Activated CD4-positive, alpha-beta memory T cell treated with anti-CD3 and anti-CD28 coated beads, Interleukin-2, amount 10 ng/mL, durations not matched to agents 7 days and 5 days (primary cell): Measurements from ENCODE around the gene CBX2. TPM values are rescaled to one million over a fixed set of nuclear protein-coding genes. Genes with fewer than 3 reads are reported as not detected.
A peak's percentile ranks its signal among the peaks of the same experiment; 100 is the strongest.

ENCODE experiments used
- CTCF ChIA-PET: fragments of 350-600 bp; sonication (Branson Sonifier 250); formaldehyde crosslinking; loops from one replicate; lab custom pipeline; 2021; ENCODE audit warnings: antibody characterized with exemption, inconsistent platforms; lab: Charles Lee
- POLR2A ChIA-PET: fragments of 350-600 bp; sonication (Branson Sonifier 250); formaldehyde crosslinking; loops from one replicate; lab custom pipeline; 2021; ENCODE audit warnings: antibody characterized with exemption; lab: Charles Lee
- DNase-seq: peaks from one replicate; pipeline ENCODE4 v3.0.0-alpha.2; 2020
- H3K27ac Mint-ChIP-seq: one replicate; pipeline ENCODE4 v1.8.0; 2021; ENCODE audit warnings: mild to moderate bottlenecking, mixed read lengths
- H3K27me3 Mint-ChIP-seq: one replicate; pipeline ENCODE4 v1.8.0; 2021; ENCODE audit warnings: mixed read lengths
- H3K36me3 Mint-ChIP-seq: one replicate; pipeline ENCODE4 v1.8.0; 2021; ENCODE audit warnings: low read depth, mixed read lengths
- H3K4me1 Mint-ChIP-seq: one replicate; pipeline ENCODE4 v1.8.0; 2021; ENCODE audit warnings: mixed read lengths
- H3K4me3 Mint-ChIP-seq: one replicate; pipeline ENCODE4 v1.8.0; 2021; ENCODE audit warnings: mild to moderate bottlenecking, mixed read lengths
- H3K9me3 Mint-ChIP-seq: one replicate; pipeline ENCODE4 v1.8.0; 2021; ENCODE audit warnings: mixed read lengths
- total RNA-seq, 2 experiments: library from RNA; stranded (reverse); gene quantifications; one replicate each; pipeline ENCODE4 v1.2.3, GENCODE V29; 2021

CBX2 gene
- total RNA-seq, 2 experiments from 2014 or later: 1.7 to 2.0 TPM

DNA sequence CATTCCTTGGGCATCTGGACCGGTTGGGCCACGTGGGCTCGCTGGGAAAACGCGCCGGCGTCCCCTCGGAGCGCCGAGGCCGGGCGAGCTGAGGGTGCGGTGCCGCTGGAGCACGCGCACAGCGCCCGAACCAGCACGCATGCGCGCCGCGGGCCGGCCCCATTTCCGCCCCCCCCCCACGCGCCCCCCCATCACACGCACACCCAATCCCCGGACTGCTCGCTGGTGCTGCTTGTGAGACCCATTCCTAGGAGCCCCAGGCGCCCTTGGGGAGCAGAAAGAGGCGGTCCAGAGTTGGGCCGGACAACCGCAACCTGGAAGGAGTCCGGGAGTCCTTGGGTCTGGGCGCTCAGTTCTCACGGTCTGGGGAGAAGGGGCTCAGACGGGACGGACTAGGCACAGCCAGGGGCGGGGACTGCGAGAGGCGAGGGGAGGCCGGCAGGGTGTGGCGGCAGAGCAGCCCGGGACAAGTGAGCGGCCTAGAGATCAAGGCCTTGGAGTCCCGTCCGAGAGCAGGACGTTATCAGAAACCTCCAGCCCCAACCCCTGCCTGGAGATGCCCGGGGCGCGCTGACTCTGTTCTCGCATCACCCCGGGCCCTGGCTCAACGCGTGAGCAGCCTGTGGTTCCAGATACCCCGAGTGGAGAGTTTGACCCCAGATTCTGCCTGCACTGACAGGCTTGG, 24.9 kb downstream of the CBX2 start:
- POLR2A ChIA-PET: interaction anchor here (0.5 to 6.9 kb wide), 4 partner anchors 10 to 38 kb away, joined by 3 to 52 read pairs (median 5); partner anchors contain the start of gene CBX4
- CTCF ChIA-PET: no interaction called here
- no peak for DNase-seq
- Mint-ChIP-seq H3K9me3 (no peaks in the 10 kb centered on the region), H3K27me3 (peaks cover 77% of the 10 kb centered on the region), H3K27ac (no peak overlapping the region), H3K36me3 (peaks cover 7% of the 10 kb centered on the region), H3K4me1 (peaks cover 40% of the 10 kb centered on the region), H3K4me3 (no peak overlapping the region)

DNA sequence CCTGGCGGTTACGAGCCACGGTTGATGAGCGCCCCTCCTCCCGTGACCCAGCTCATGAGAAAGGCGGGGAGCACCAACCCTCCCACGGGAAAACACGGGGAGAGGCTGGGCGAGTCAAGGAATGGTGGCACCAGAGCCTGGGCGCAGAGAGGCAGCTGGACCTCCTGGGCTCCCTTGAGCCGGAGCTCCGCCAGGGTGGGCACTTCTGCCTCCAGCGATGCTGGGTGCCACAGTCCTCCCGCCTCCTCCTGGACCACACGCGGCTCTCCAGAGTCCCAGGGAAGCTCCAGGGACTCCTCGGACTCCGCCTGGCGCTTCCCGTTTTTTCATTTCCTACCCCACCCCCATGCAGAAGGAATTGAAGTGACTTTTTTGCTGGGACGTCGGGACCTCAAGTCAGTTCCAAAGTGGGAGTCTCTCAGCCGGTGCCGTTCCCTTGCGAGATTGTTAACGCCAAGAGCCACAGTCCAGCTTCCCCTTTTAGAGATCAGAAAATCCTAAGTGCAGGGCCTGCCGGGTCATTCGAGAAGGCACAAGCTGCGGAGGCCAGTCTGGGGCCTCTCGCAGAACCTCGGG, 25.6 kb downstream of the CBX2 start:
- H3K27me3 Mint-ChIP-seq: peaks cover 81% of the 10 kb centered on the region
- no peak overlapping the region for H3K27ac Mint-ChIP-seq
- no peaks in the 10 kb centered on the region for H3K9me3 Mint-ChIP-seq
- ChIA-PET CTCF (interaction anchor here (0.9 to 1.2 kb wide), 2 partner anchors 34 to 58 kb away, joined by 3 to 4 read pairs; no protein-coding TSS in a partner anchor), POLR2A (interaction anchor here (0.5 to 6.9 kb wide), 4 partner anchors 9 to 37 kb away, joined by 3 to 52 read pairs (median 5); partner anchors contain the start of gene CBX4)
- DNase-seq: no peak
- peaks cover 38% of the 10 kb centered on the region for H3K4me1 Mint-ChIP-seq
- H3K36me3 Mint-ChIP-seq: peaks cover 7% of the 10 kb centered on the region
- H3K4me3 Mint-ChIP-seq: no peak overlapping the region

GRCh38 chr17:79803997-79804855, 26.3 kb downstream of the CBX2 start:
- peak; percentile 70 for DNase-seq
- peaks cover 7% of the 10 kb centered on the region for H3K36me3 Mint-ChIP-seq
- H3K9me3 Mint-ChIP-seq: no peaks in the 10 kb centered on the region
- peak overlapping the region; percentile 65 for H3K4me3 Mint-ChIP-seq
- ChIA-PET CTCF (interaction anchor here (0.7 to 1.2 kb wide), 4 partner anchors 31 to 58 kb away, joined by 3 to 4 read pairs (median 3); no protein-coding TSS in a partner anchor), POLR2A (interaction anchor here (0.7 to 6.9 kb wide), 4 partner anchors 8 to 76 kb away, joined by 3 to 52 read pairs (median 4); partner anchors contain the start of gene CBX4)
- peaks cover 37% of the 10 kb centered on the region for H3K4me1 Mint-ChIP-seq
- peak overlapping the region; percentile 65 for H3K27ac Mint-ChIP-seq
- H3K27me3 Mint-ChIP-seq: peaks cover 84% of the 10 kb centered on the region

DNA sequence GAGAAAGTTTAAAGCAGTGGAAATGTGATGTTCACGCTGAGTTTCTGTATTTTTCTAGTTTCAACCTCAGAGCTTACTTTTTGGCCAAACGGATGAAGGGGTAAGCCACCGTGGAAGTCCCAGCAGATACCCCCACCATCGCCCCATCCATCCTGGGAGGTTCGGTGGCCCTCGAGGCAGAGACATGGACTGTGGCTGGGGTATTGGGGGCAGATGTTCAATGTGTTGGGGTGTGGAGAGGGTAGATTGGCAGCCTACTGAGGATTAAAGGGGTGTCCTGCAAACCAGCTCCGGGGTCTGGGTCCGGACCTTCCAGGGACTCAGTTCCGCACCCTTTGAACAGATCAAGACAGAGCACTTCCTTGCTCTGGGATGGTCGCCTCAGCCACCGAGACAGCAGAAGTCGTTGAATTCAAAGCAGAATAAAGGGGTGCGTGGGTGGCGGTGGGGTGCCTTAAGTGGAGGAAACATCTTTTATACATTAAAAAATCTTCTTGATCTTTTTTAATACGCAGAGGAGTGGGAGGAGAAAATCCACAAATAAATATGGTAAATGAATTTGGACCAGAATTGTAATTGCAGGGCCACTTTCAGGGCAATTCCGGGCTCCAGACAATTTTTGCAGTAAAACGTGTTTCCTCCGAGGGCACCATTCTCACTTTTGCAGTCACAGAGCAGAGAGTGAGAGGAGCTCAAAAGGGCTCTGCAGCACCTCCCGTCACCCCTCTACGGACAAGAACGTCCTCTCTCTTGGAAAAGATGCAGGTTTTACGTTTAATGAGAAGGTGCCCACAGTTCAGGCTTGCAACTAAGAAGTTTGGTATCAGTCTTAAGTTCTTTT, 27.1 kb downstream of the CBX2 start:
- CTCF ChIA-PET: interaction anchor here (0.7 to 1.2 kb wide), 3 partner anchors 30 to 36 kb away, joined by 3 read pairs; no protein-coding TSS in a partner anchor

GRCh38 chr17:79806446-79806760, 28.5 kb downstream of the CBX2 start:
- no peak overlapping the region for H3K27ac Mint-ChIP-seq
- H3K36me3 Mint-ChIP-seq: peaks cover 5% of the 10 kb centered on the region
- DNase-seq: no peak
- H3K27me3 Mint-ChIP-seq: peaks cover 78% of the 10 kb centered on the region
- CTCF ChIA-PET: interaction anchor here (1.1 kb wide), 1 partner anchor 29 kb away, joined by 3 read pairs; no protein-coding TSS in a partner anchor
- no peak overlapping the region for H3K4me3 Mint-ChIP-seq
- H3K9me3 Mint-ChIP-seq: no peaks in the 10 kb centered on the region
- POLR2A ChIA-PET: interaction anchor here (2.9 to 6.9 kb wide), 2 partner anchors 9 to 34 kb away, joined by 13 to 52 read pairs; partner anchors contain the start of genes CBX4 and CBX8
- peaks cover 32% of the 10 kb centered on the region for H3K4me1 Mint-ChIP-seq

More for the DNA sequence above, 27.1 kb downstream of the CBX2 start:
- no peaks in the 10 kb centered on the region for H3K9me3 Mint-ChIP-seq
- POLR2A ChIA-PET: interaction anchor here (0.7 to 6.9 kb wide), 4 partner anchors 30 to 77 kb away, joined by 3 to 52 read pairs (median 4); partner anchors contain the start of gene CBX4
- peaks cover 7% of the 10 kb centered on the region for H3K36me3 Mint-ChIP-seq
- H3K4me1 Mint-ChIP-seq: peaks cover 30% of the 10 kb centered on the region
- no peak for DNase-seq
- no peak overlapping the region for H3K27ac Mint-ChIP-seq
- peak overlapping the region; percentile 65 for H3K4me3 Mint-ChIP-seq
- peaks cover 79% of the 10 kb centered on the region for H3K27me3 Mint-ChIP-seq

DNA sequence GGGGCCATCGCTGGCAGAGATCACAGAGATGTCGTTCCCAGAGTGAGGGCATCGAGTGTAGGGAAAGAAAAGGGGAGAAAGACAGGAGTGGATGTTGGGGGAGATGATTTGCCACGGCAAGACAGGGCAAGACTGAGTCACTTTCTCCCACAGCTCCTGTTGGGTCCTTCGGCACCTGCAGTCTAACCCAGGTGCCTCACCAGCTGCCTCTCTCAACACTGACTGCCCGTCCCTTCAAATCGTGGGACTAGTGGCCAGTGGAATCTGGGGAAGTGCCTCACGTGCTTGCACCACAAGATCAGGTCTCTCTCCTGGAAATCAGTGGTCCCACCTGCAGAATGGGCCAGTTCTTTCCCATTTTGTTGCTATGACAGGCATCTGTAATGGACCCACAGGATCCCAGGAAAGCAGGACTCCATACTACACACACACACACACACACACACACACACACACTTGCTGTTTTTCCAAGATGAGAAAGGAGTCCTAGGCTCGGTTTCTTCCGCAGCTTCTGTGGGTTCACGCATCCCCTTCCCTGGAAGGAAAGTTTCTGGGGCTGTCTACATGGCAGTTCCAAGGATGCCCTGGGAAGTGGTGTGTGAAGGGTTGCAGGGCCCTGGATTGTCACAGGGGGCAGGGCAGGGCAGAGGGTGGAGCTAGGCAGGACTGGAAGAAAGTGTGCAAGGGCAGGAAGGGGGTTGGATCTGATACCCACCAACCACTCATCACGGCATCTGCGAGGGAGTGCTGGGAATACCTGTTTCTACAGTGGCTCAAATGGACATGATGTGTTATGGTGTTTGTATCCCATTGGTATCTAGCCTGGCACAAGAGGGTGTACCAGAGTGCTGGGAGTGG, 29.1 kb downstream of the CBX2 start:
- no peaks in the 10 kb centered on the region for H3K9me3 Mint-ChIP-seq
- no peak overlapping the region for H3K4me3 Mint-ChIP-seq
- H3K36me3 Mint-ChIP-seq: peaks cover 5% of the 10 kb centered on the region
- H3K27me3 Mint-ChIP-seq: peaks cover 78% of the 10 kb centered on the region
- no peak overlapping the region for H3K27ac Mint-ChIP-seq
- H3K4me1 Mint-ChIP-seq: peaks cover 37% of the 10 kb centered on the region
- ChIA-PET POLR2A (interaction anchor here (2.9 to 6.9 kb wide), 2 partner anchors 10 to 33 kb away, joined by 13 to 52 read pairs; partner anchors contain the start of genes CBX4 and CBX8), CTCF (interaction anchor here (1.1 to 2.6 kb wide), 3 partner anchors 10 to 28 kb away, joined by 3 to 11 read pairs (median 5); partner anchors contain the start of gene CBX8)
- no peak for DNase-seq

GRCh38 chr17:79808763-79809529, 31.0 kb downstream of the CBX2 start:
- H3K9me3 Mint-ChIP-seq: no peaks in the 10 kb centered on the region
- H3K27ac Mint-ChIP-seq: no peak overlapping the region
- POLR2A ChIA-PET: interaction anchor here (1.1 to 2.9 kb wide), 5 partner anchors 10 to 30 kb away, joined by 3 to 13 read pairs (median 3); partner anchors contain the start of genes CBX4 and CBX8
- H3K4me3 Mint-ChIP-seq: no peak overlapping the region
- peaks cover 5% of the 10 kb centered on the region for H3K36me3 Mint-ChIP-seq
- CTCF ChIA-PET: interaction anchor here (1.1 to 2.6 kb wide), 5 partner anchors 12 to 63 kb away, joined by 4 to 11 read pairs (median 5); partner anchors contain the start of gene CBX8
- peaks cover 69% of the 10 kb centered on the region for H3K27me3 Mint-ChIP-seq
- no peak for DNase-seq
- peaks cover 38% of the 10 kb centered on the region for H3K4me1 Mint-ChIP-seq

- peaks cover 71% of the 10 kb centered on the region for H3K27me3 Mint-ChIP-seq
- H3K9me3 Mint-ChIP-seq: no peaks in the 10 kb centered on the region
- peaks cover 40% of the 10 kb centered on the region for H3K4me1 Mint-ChIP-seq
- no peak for DNase-seq
- ChIA-PET POLR2A (interaction anchor here (1.0 to 1.3 kb wide), 2 partner anchors 9 to 29 kb away, joined by 3 to 7 read pairs; partner anchors contain the start of gene CBX4), CTCF (interaction anchor here (1.7 to 2.6 kb wide), 3 partner anchors 12 to 31 kb away, joined by 11 to 14 read pairs (median 11); partner anchors contain the start of genes CBX4 and CBX8)
- H3K36me3 Mint-ChIP-seq: peaks cover 5% of the 10 kb centered on the region
- H3K27ac Mint-ChIP-seq: no peak overlapping the region
- H3K4me3 Mint-ChIP-seq: no peak overlapping the region
Observed at GRCh38 chr17:79809530-79810129, 31.7 kb downstream of the CBX2 start.

- H3K4me3 Mint-ChIP-seq: peak overlapping the region; percentile 21
- POLR2A ChIA-PET: interaction anchor here (0.9 to 4.8 kb wide), 6 partner anchors 8 to 29 kb away, joined by 3 to 24 read pairs (median 6); partner anchors contain the start of genes CBX4 and CBX8
- H3K27ac Mint-ChIP-seq: no peak overlapping the region
- DNase-seq: peak; percentile 82
- peaks cover 4% of the 10 kb centered on the region for H3K36me3 Mint-ChIP-seq
- peaks cover 64% of the 10 kb centered on the region for H3K27me3 Mint-ChIP-seq
- CTCF ChIA-PET: interaction anchor here (0.6 to 2.3 kb wide), 6 partner anchors 13 to 182 kb away, joined by 3 to 14 read pairs (median 4); partner anchors contain the start of genes CBX4 and CBX8
- H3K4me1 Mint-ChIP-seq: peaks cover 32% of the 10 kb centered on the region
- H3K9me3 Mint-ChIP-seq: no peaks in the 10 kb centered on the region
Observed at GRCh38 chr17:79810130-79811010, 32.4 kb downstream of the CBX2 start.
